GM19035 (cell line): Measurements from ENCODE around the gene EVA1A.

Source experiments
- ATAC-seq: cut with Tn5 transposase; IDR thresholded peaks from one replicate; pipeline ENCODE4 v1.9.1; 2021; ENCODE audit not compliant: unreplicated experiment

The EVA1A gene

DNA sequence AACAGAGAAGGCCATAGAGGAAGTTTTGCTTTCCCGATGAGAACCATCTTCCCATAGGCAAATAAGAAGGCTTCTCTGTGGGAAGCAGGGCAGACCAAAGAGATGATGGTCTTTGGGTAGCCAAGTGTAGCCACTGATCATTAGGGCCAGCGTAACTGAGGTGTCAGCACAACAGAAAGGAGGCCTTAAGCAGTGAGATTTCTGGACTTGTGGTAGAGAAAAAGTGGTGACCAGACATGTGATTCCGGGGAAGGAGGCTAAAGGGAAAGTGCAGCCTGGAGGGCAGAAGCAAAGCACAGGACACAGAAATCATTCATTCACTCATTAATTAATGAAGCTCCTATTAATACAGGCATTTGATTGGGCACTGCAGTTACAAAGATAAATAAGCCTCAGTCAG, 15.4 kb downstream of the EVA1A start:
- ATAC-seq = no peak

DNA sequence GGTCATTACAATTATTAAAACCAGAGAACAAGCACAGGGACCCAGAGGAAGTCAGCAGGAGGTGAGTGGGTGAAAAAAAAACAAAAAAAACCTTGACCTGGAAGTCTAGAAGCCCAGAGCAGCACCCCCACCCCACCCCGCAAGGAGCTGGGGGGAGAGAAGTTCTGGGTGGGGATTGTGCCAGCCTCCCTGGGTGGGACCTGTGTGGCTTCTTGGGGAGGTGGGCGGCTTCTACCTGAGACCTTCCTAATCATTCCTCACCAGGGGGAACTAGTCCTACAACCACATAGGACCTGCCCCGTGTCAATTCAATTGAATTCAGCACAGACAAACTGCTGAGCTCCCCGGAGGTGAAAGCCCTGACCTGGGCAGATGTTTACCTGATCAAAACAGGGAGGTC, 17.3 kb downstream of the EVA1A start:
- no peak for ATAC-seq

DNA sequence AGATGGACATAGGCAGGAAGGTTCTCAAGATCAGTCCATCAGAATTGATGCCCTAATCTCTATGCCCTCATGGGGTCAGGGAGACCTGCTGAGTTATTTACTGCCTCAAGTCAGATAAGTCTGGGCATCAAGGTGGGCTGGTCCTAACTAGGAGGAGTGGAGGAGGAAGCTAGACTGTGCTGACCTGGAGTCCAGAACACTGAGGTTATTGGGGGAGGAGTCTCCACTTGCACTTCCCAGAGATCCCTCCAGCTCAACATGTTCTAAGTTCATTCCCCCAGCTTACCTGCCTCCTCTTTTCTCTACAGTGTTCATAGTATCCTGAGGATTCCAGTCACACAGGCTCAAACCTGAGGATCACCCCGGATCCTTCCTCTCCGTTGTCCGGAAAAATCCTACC, 19.3 kb downstream of the EVA1A start:
- ATAC-seq = no peak

DNA sequence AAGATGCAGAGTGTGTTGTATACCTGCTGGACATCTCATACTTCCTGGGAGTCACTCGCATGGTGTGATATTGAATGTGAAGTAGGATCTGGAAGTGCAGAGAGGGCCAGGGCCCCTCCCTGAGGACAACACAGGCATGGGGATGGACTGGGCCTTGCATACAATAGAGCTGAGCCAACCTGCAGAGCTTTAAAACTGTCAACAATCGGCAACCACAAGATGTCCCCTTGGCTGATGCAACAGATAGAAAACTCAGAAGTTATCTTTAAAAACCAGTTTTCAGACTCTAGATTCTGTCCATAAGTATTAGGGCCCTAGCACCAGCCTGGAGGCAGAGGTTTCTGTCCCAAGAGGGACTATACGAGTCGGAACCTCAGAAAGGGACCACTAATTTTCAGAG, 19.7 kb downstream of the EVA1A start:
- ATAC-seq = no peak

DNA sequence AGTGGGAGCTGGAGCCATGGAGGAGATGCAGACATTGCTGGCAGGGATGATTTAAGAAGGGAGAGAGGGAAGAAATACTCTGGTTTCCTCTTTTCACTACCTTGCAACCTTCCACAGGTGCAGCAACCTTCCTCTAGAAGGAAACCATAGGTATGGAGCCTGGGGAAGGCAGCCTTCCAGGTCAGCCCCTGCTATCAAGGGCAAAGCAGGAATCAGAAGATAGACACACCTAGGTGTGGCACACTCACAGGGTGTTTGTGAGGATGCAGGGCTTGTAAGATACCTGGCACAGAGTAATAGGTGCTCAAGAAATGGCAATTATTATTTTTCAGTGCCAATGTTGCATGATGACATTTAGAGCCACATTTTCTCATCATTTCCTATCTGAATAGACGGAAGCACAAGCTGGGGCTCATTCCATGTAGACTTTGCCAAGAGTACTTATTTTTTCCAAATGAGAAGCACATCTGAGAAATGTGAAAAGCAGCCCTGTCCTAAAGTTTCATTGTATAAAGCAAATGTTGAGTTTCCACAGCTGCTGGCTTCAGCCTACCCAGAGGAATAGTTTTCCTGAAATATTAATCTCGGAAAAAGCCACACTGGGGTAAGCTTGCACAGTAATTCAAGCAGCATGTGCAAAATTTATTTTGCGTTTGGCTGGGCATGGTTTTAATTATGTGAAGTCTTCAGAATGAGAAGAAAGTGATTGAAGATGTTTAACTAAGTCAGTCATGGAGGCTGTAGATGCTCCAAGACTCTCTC, 20.6 kb downstream of the EVA1A start:
- ATAC-seq = no peak

DNA sequence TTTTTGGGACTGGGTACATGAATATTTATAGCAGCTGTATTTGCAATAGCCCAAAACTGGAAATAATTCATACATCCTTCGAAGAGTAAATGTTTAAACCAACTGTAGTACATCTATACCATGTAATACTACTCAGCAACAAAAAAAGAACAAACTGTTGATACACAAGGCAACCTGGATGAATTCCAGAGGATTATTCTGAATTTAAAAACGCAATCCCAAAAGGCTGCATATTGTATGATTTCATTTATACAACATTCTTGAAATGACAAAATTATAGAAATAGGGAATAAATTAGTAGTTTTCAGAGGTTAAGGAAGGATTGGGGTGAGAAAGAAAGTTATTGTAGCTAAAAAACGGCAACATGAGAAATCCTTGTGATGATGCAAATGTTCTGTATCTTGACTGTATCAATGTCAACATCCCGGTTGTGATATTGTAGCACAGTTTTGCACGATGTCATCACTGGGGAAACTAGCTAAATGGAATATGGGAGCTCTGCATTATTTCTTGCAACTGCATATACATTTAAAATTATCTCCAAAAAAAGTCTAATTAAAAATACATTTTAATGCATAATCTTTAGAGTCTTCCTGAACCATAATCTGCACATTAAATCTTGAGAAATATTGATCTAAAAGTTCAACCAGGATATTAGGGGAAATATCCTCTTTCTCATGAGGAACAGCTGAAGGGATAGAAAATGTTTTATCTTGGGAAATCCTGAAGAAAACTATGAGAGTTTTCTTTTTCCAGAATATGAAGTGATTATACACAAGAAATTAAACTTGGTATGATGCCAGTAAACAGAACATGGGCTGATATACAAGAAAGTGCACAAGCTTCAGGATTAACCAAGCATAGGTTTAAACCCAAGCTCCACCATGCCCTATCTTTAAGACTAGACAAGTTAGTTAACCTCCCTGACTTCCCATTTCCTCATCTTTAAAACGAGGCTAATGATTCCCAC, 21.9 kb downstream of the EVA1A start:
- no peak for ATAC-seq

DNA sequence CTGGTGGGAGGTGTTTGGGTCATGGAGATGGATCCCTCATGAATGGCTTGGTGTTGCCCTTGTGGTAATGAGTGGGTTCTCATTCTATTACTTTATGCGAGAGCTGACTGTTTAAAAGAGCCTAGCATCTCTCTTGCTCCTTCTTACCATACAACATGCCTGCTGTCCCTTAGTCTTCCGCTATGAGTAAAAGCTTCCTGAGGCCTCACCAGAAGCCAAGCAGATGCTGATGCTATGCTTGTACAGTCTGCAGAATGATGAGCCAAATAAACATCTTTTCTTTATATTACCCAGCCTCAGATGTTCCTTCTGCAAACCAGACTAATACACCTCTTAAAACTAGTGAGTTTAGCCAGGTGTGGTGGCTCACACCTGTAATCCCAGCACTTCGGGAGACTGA, 23.1 kb downstream of the EVA1A start:
- ATAC-seq = no peak

DNA sequence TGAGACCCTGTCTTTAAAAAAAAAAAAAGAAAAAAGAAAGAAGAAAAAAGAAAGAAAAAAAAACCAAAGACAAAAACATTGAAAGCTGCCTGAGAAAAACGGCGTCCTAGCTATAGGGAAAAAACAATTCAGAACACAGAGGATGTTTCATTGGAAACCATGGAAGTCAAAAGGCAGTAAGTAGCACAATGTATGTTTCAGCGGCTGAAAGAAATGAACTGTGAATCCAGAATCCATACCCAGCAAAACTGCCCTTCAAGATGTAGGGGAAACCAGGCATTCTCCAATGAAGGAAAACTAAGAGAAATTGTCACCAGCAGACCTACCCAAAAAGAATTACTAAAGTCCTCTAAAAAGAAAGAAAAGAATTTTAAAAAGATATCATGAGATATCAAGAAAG, 27.6 kb downstream of the EVA1A start:
- ATAC-seq = no peak

DNA sequence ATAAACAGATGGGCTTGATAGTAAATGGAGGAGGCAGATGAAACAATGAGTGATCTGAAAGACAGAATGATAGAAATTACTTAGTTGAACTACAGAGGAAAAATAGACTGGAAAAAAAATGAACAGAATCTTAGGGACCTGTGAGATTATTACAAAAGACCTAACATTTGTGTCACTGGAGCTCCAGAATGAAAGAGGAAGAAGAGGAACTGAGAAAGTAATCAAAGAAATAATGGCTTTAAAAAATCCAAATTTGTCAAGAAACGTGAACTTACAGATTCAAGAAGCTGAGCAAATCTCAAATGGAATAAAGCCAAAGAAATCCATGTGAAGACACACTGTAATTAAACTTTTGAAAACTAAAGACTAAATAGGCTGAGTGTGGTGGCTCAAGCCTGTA, 28.3 kb downstream of the EVA1A start:
- no peak for ATAC-seq

DNA sequence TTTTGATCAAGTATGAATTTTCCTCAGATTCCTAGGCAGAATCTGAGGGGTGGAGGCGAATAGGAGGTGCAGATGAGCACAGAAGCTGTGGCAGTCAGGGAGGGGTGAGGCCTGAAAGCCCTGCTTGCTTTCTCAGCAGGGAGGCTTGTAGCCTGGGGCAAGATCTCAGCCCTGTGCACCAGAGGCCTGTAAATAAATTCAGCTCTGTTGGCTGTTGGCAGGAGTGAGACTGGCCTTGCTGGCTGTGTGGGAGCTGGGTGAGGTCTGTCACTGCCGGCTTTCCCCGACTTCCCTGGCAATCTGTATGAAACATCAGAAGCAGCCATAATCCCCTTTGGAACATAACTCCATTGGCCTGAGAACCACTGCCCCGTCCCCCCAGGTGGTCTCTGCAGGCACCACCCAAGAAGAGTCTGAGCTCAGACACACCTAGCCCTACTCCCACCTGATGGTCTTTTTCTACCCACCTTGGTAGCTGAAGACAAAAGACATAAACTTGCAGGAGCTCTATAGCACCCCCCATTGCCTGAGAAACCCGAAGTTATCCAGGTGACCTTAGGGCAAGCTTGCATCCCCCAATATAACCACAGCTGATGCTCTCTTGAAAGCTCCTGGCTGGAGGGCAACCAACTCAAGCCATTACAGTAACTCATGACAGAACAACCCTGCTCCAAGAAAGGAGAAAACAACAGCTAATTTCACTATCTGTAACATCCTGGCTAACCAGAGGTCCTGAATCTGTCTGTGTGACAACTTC, 32.3 kb downstream of the EVA1A start:
- ATAC-seq = no peak

DNA sequence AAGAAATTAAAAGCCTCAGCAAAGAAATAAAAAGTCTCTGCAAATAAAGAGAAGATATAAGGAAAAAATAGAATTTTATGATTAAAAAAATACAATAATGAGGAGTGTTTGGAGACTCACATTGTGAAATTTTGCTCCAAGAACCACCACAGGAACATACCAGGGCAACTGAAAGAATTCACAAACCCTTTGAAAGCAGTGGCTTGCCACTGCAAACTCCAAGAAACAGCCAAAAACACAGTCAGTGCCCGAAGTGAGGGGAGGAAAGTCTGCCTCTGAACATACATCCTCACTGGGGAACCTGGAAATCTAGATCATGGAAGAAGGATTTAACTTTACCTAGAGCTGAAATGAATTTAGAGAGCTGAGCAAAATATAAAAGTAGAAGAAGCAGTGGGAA, 33.1 kb downstream of the EVA1A start:
- no peak for ATAC-seq

DNA sequence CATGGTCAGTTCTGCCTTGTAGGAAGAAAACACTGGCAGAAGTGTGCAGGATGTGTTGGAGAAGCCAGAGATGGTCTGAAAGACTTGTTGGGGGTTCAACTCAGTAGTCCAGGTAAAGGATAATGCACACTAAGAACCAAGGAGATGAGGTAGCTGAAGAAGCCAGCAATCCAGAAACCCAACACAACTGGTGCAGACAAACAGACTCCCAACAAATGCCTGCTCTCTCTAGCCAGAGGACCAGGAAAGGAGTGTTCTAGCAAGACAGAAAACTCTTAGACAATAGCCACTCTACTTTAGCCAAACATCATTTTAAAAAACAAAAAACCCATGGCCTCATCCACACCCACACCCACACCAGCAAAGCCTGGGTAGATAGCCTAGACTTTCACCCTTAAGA, 33.9 kb downstream of the EVA1A start:
- no peak for ATAC-seq

DNA sequence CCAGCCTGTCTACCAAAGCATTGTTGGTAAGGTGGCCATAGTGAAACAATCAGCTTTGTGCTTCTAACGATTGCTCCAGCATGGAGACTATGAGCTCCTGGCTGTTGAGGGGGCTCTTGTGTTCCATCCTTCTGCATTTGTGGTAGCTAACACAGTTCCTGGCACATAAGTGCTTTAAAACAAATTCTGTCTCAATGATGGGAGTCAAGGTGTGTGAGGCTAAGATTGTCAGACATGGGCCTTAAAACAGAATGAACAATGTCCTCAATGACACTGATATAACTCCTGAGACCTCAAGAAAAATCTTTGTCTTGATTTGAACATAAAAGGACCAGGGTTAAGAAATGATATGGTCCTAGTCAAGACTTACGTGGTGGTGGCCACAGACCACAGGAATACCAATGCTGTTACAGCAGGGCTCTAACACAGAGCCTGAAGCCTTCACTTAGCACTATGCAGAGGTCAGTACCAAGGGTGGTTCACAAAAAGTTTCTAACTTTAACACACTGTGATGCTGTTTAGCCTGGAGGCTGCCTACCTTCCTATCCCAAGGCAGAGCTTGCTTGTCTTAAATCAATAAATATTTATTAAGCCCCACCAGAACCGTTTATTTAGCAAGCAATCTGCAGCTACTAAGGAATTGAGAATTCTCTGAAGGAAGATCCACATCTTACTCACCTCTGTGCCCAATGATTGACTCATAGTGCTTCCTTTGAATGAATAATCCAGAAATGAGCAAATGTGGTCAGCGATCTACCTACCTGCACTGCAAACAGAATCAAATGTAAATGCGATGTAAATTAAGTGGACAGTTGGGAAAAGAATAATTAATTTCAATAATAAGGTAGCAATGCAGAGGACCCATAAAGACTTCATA, 35.1 kb downstream of the EVA1A start:
- no peak for ATAC-seq

DNA sequence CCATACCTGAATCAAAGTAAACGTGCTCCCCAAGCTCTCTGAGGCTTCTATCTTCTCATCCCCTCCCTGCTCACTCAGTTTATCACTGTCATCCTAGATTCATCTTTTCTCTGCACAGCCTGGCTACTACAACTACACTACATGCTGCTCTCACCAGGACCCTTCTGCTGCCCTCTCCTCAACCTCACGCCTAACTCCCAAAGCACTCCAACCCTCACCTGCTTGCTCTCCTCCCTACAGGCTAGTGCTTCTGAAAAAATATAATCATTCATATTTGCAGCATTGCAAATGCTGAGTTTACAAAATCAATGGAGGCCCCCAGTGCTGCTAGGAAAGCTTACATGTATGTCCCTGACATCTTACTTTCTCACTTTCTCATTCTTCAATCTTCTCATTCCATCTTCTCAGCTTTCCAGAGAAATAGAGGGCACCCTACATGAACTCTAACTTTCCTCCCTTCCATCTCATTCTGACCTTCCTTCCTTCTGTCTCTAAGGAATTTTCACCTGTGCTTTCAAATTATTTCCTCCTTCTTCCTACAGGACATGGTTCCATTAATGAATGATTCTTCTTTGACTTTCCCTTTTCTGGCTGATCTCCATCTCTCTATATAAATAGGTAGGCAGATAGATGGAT, 36.3 kb downstream of the EVA1A start:
- no peak for ATAC-seq

DNA sequence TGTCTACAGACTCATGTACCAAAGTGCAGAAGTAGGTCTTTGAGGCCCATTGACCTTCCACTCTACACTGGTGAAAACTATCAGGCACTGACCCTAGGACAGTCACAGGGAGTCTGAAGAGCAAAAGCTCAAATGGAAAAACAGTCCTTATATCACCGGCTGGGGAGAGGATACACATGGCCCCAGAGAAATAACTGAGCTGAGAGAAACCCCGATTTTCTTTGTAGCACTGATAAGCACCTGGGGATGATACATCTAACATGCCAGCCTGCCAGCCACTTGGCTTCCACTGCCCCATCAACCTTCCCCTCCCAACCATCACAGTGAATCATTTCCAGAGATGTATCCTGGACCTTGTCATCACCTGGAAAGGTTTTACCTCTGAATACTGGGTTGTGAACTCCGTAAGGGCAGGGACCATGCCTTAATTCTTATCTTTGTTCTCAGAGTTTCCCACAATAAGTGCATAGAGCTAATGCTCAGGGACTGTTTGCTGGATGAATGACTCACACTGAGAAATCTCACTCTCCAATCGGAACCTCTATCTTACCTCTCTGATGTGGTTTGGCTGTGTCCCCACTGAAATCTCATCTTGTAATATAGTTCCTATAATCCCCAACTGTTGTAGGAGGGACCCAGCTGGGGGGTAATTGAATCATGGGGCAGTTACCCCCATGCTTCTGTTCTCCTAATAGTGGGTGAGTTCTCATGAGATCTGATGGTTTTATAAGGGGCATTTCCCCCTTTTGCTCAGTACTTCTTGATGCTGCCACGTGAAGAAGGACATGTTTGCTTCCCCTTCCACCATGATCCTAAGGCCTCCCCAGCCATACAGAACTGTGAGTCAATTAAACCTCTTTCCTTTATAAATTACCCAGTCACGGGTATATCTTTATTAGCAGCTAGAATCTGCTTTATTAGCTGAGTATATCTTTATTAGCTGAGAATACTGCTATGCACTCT, 37.1 kb downstream of the EVA1A start:
- ATAC-seq = no peak

DNA sequence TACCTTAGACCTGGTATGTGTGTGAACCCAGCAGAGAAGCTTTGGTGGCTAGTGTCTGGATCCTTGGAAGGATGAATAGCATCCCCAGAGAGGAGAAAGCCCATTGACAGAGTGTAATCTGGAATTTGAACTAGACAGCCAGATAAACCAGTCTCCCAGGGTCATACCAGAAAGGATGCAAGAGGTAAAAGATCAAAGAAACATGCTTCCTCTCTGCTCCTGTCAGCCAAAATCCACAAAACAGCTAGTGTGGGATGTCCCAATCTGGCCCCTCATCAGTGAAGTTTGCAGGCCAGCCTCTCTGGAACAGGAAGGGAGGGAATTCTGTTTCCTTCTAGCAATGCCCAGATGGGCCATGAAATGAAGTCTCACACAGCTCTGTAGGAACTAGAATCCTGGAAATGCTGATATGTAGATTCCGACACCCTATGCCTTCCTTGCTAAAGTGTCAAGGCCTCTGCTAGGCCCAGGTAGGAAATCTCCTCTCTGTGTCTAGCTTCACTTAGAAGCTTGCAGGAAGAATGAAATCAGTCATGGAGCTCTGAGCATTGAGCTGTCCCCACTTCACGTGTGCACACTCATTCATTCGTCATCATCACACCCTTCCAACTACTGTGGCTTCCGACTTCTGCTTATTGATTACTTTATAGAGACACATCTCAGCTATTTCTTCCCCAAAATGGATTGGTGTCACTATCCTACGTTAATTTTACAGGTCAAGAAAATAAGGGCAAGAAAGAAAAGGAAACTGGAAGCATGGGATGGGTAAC, 38.0 kb downstream of the EVA1A start:
- no peak for ATAC-seq

DNA sequence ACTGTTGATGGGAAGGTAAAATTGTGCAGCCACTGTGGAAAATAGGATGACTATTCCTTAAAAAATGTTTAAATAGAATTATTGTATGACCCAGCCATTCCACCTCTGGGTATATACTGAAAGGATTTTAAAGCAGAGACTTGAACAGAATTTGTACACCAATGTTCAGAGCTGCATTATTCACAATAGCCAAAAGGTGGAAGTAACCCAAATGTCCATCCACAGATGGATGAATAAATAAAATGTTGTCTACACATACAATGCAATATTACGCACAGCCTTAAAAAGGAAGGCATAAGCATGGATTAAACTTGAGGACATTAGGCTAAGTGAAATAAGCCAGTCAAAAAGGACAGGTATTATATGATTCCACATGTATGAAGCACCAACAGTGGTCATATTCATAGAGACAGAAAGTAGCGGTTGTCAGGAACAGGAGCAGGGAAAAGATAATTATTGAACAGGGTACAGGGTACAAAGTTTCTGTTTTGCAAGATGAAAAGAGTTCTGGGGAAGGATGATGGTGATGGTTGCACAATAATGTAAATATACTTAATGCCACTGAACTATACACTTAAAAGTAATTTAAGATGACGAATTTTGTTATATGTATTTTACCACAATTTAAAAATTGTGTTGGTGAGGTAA, 39.4 kb downstream of the EVA1A start:
- ATAC-seq = no peak

DNA sequence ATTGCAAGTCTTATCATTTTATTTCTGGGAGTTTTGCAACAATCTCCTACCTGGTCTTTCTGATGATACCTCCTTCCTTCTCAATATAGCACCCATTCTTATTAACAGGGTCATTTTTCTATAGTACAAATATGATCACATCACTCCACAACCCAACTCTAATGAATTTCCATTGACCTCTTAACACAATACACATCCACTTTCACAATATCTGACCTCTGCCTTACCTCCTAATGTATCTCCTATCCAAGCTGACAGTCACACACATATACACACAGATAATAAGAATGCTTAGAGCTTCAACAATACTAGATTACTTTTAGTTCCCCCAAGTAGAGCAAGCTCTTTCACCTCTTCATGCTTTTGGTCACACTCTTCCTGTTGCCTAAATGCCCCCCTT, 40.9 kb downstream of the EVA1A start:
- no peak for ATAC-seq
